H9 (cell line): ENCODE results near the gene FAM240A. TPM values are rescaled to one million over a fixed set of nuclear protein-coding genes. Genes with fewer than 3 reads are reported as not detected.
A peak's percentile ranks its signal among the peaks of the same experiment; 100 is the strongest.

ENCODE experiments used
- DNase-seq: peaks from one replicate; pipeline ENCODE4 v3.0.0-alpha.2; 2017
- H2AFZ ChIP-seq: one replicate; pipeline ENCODE4 v1.6.1; 2013; ENCODE audit warnings: mild to moderate bottlenecking, low read length, control low read depth, moderate library complexity
- H2AK5ac ChIP-seq: 2 replicates; pipeline ENCODE4 v1.6.1; 2013; ENCODE audit warnings: low read length, control low read depth, mixed read lengths; ENCODE audit not compliant: insufficient read length
- H2BK120ac ChIP-seq: one replicate; pipeline ENCODE4 v1.6.1; 2013; ENCODE audit warnings: low read depth, mild to moderate bottlenecking, low read length, control low read depth, inconsistent platforms; ENCODE audit not compliant: poor library complexity, severe bottlenecking
- H2BK12ac ChIP-seq: 2 replicates; pipeline ENCODE4 v1.6.1; 2013; ENCODE audit warnings: low read length, control low read depth, mixed read lengths, low read depth; ENCODE audit not compliant: insufficient read length
- H2BK15ac ChIP-seq: 2 replicates; pipeline ENCODE4 v1.6.1; 2013; ENCODE audit warnings: low read depth, low read length, control low read depth
- H2BK20ac ChIP-seq: one replicate; pipeline ENCODE4 v1.6.1; 2013; ENCODE audit warnings: low read depth, mild to moderate bottlenecking, low read length, control low read depth, inconsistent platforms; ENCODE audit not compliant: poor library complexity, severe bottlenecking
- H2BK5ac ChIP-seq: 2 replicates; pipeline ENCODE4 v1.6.1; 2013; ENCODE audit warnings: low read length, control low read depth, mixed read lengths; ENCODE audit not compliant: insufficient read length
- H3K14ac ChIP-seq: 2 replicates; pipeline ENCODE4 v1.6.1; 2013; ENCODE audit warnings: low read length, control low read depth; ENCODE audit not compliant: insufficient read depth
- H3K18ac ChIP-seq: 2 replicates; pipeline ENCODE4 v1.6.1; 2013; ENCODE audit warnings: low read depth, mild to moderate bottlenecking, mixed read lengths, low read length, control low read depth; ENCODE audit not compliant: insufficient read length
- H3K23ac ChIP-seq: 2 replicates; pipeline ENCODE4 v1.6.1; 2013; ENCODE audit warnings: low read length, control low read depth, mixed read lengths, low read depth; ENCODE audit not compliant: insufficient read length
- H3K23me2 ChIP-seq: 2 replicates; pipeline ENCODE4 v1.6.1; 2013; ENCODE audit warnings: low read depth, mild to moderate bottlenecking, mixed read lengths, low read length, control low read depth; ENCODE audit not compliant: insufficient read length, poor library complexity, severe bottlenecking
- H3K27ac ChIP-seq: 2 replicates; pipeline ENCODE4 v1.5.1; 2013; ENCODE audit warnings: low read length, control low read depth, mixed read lengths, low read depth; ENCODE audit not compliant: insufficient read length
- H3K27me3 ChIP-seq: 2 replicates; pipeline ENCODE4 v1.6.1; 2013; ENCODE audit warnings: low read length, control low read depth, inconsistent platforms; ENCODE audit not compliant: insufficient read depth
- H3K4ac ChIP-seq: 2 replicates; pipeline ENCODE4 v1.6.1; 2013; ENCODE audit warnings: low read depth, mild to moderate bottlenecking, control low read depth, inconsistent platforms, low read length, moderate library complexity
- H3K4me1 ChIP-seq: 2 replicates; pipeline ENCODE4 v1.6.1; 2013; ENCODE audit warnings: low read length, control low read depth, inconsistent platforms; ENCODE audit not compliant: insufficient read depth
- H3K4me2 ChIP-seq: 2 replicates; pipeline ENCODE4 v1.6.1; 2013; ENCODE audit warnings: low read length, control low read depth, mixed read lengths; ENCODE audit not compliant: insufficient read length, insufficient read depth
- H3K56ac ChIP-seq: 2 replicates; pipeline ENCODE4 v1.6.1; 2013; ENCODE audit warnings: low read depth, mild to moderate bottlenecking, mixed read lengths, low read length, control low read depth; ENCODE audit not compliant: insufficient read length
- H3K79me1 ChIP-seq: 2 replicates; pipeline ENCODE4 v1.6.1; 2013; ENCODE audit warnings: low read depth, mild to moderate bottlenecking, moderate library complexity, low read length, control low read depth, inconsistent platforms; ENCODE audit not compliant: insufficient read depth, poor library complexity, severe bottlenecking
- H3K79me2 ChIP-seq: 2 replicates; pipeline ENCODE4 v1.6.1; 2013; ENCODE audit warnings: low read length, control low read depth, inconsistent platforms; ENCODE audit not compliant: insufficient read depth
- H3K9ac ChIP-seq: 2 replicates; pipeline ENCODE4 v1.6.1; 2013; ENCODE audit warnings: low read length, control low read depth, mixed read lengths; ENCODE audit not compliant: insufficient read length; ENCODE audit errors: extremely low read depth
- H3K9me3 ChIP-seq: one replicate; pipeline ENCODE4 v1.6.1; 2013; ENCODE audit warnings: low read depth, low read length, inconsistent platforms; ENCODE audit not compliant: control insufficient read depth
- H3T11ph ChIP-seq: one replicate; pipeline ENCODE4 v1.6.1; 2013; ENCODE audit warnings: mild to moderate bottlenecking, low read length, control low read depth, inconsistent platforms
- H4K20me1 ChIP-seq: one replicate; pipeline ENCODE4 v1.6.1; 2013; ENCODE audit not compliant: control insufficient read depth, insufficient read length, insufficient read depth
- H4K5ac ChIP-seq: 2 replicates; pipeline ENCODE4 v1.6.1; 2013; ENCODE audit warnings: low read depth, mild to moderate bottlenecking, mixed read lengths, low read length, control low read depth; ENCODE audit not compliant: insufficient read length
- H4K8ac ChIP-seq: replicated peaks from 2 replicates; pipeline ENCODE4 v1.6.1; 2013; ENCODE audit warnings: low read length, control low read depth, mixed read lengths, low read depth; ENCODE audit not compliant: insufficient read length
- H4K91ac ChIP-seq: 2 replicates; pipeline ENCODE4 v1.6.1; 2013; ENCODE audit warnings: low read depth, mild to moderate bottlenecking, moderate library complexity, mixed read lengths, low read length, control low read depth; ENCODE audit not compliant: insufficient read length
- H3K27ac Mint-ChIP-seq, 3 experiments: 2 replicates in 2 of 3; 3 replicates in 1 of 3; pipeline ENCODE4 v1.8.0; 2020 to 2021; ENCODE audit warnings: mixed read lengths in 3 of 3, mild to moderate bottlenecking in 1 of 3, moderate library complexity in 1 of 3
- H3K27me3 Mint-ChIP-seq: 2 replicates; pipeline ENCODE4 v1.8.0; 2021; ENCODE audit warnings: low read depth, mild to moderate bottlenecking, moderate library complexity, mixed read lengths
- H3K36me3 Mint-ChIP-seq, 3 experiments: 2 replicates in 2 of 3; 3 replicates in 1 of 3; pipeline ENCODE4 v1.8.0; 2020 to 2021; ENCODE audit warnings: low read depth in 3 of 3, mixed read lengths in 3 of 3; ENCODE audit not compliant: insufficient read depth in 1 of 3
- H3K4me1 Mint-ChIP-seq, 2 experiments: 2 replicates each; pipeline ENCODE4 v1.8.0; 2020; ENCODE audit warnings: mixed read lengths in 2 of 2
- H3K4me3 Mint-ChIP-seq, 2 experiments: 2 replicates in 1 of 2; 3 replicates in 1 of 2; pipeline ENCODE4 v1.8.0; 2020 to 2021; ENCODE audit warnings: mild to moderate bottlenecking in 2 of 2, mixed read lengths in 2 of 2, moderate library complexity in 1 of 2
- H3K9me3 Mint-ChIP-seq, 2 experiments: 2 replicates in 1 of 2; 3 replicates in 1 of 2; pipeline ENCODE4 v1.8.0; 2020; ENCODE audit warnings: mild to moderate bottlenecking in 2 of 2, mixed read lengths in 2 of 2, moderate library complexity in 1 of 2
- CTCF ChIP-seq: fragments of 200-600 bp; sonication (generic); conservative IDR thresholded peaks from 3 replicates; pipeline ENCODE4 v1.8.0; 2021; ENCODE audit warnings: antibody characterized with exemption, mild to moderate bottlenecking
- WGBS: extraction: QIAGEN DNeasy Blood & Tissue Kit; methylation state at CpG from one replicate; pipeline ENCODE4 v1.1.7; 2013; ENCODE audit warnings: missing lambda C conversion rate, low lambda C conversion rate, mixed read lengths; ENCODE audit not compliant: insufficient read length; ENCODE audit errors: extremely low coverage; 5-methylcytosine and 5-hydroxymethylcytosine counted together
- total RNA-seq: library from RNA; stranded (reverse); gene quantifications from 2 replicates; pipeline ENCODE4 v1.2.1, GENCODE V29; 2021

FAM240A gene
- total RNA-seq, 1 experiment from 2014 or later: 0.11 TPM

- Histone ChIP-seq H2BK12ac (no peak overlapping the region), H2BK5ac (no peak overlapping the region), H3K79me2 (no peaks in the 10 kb centered on the region), H3K27ac (no peak overlapping the region), H4K91ac (no peak overlapping the region), H3K56ac (no peak overlapping the region), H3K23me2 (no peaks in the 10 kb centered on the region), H3K4ac (no peak overlapping the region), H4K20me1 (no peaks in the 10 kb centered on the region), H2AFZ (no peak overlapping the region), H3K79me1 (no peaks in the 10 kb centered on the region), H3T11ph (no peak overlapping the region), H3K27me3 (no peaks in the 10 kb centered on the region), H3K9me3 (no peaks in the 10 kb centered on the region), H4K5ac (no peak overlapping the region), H2BK20ac (no peak overlapping the region), H3K23ac (no peak overlapping the region), H3K9ac (no peak overlapping the region), H4K8ac (no peak overlapping the region), H2BK120ac (no peak overlapping the region), H2BK15ac (no peak overlapping the region), H3K4me1 (peaks cover 13% of the 10 kb centered on the region; the same call in 1 of the 2 replicates), H3K18ac (no peak overlapping the region), H3K14ac (peak overlapping the region; percentile 44), H3K4me2 (no peak overlapping the region), H2AK5ac (no peak overlapping the region)
- H3K27me3 Mint-ChIP-seq: peaks cover 6% of the 10 kb centered on the region
- H3K9me3 Mint-ChIP-seq: no peaks in the 10 kb centered on the region; a peak in 1 of 5 replicates
- no peaks in the 10 kb centered on the region for H3K36me3 Mint-ChIP-seq
- WGBS: no CpG with 5 or more reads among the region's 15 CpGs
- peak; percentile 46 for DNase-seq
- peak overlapping the region; percentile 29 to 40 (median 32); a peak in 5 of 7 replicates for H3K27ac Mint-ChIP-seq
- peak overlapping the region in 1 of 2 experiments; percentile 28; a peak in 2 of 5 replicates for H3K4me3 Mint-ChIP-seq
- H3K4me1 Mint-ChIP-seq: peaks cover 62 to 64% of the 10 kb centered on the region in 2 experiments
- TF ChIP-seq CTCF: no peak
Measured at GRCh38 chr3:46661776-46662766, 49.7 kb downstream of the FAM240A start.
